ENCODE data around the gene BMPR1A.

DNA sequence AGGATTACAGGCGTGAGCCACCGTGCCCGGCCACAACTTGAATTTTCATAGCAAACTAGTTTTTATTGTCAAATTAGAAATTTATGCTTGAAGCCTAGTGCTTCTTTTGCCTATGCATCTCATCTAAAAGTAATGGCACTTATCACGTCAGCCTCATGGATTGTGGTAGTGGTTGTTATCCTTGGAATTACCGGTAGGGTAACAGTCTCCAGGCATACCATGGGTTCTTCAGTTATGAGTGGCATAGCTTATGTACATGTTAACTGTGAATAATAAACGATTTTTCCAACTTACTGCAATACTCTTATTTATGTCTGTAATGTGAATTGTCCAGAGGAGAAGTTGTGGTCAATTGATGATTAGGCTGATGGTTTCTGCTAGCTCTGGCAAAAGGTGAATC, 63.1 kb downstream of the BMPR1A start:
- no peak for TF ChIP-seq BHLHE40 (IDR thresholded peaks at IDR 0.05; ENCODE audit: borderline replicate concordance)
- no peak for TF ChIP-seq FOXA1 (IDR thresholded peaks at IDR 0.05)
- no peak for TF ChIP-seq FOXM1 (IDR thresholded peaks at IDR 0.05; ENCODE audit: borderline replicate concordance)
- no peak for TF ChIP-seq ARNT (IDR thresholded peaks at IDR 0.05)
- no peak for TF ChIP-seq FOXK2 (IDR thresholded peaks at IDR 0.05)
- TF ChIP-seq ZNF384 (IDR thresholded peaks at IDR 0.05) = no peak
- no peak for TF ChIP-seq ELF4 (IDR thresholded peaks at IDR 0.05)
- no peak for TF ChIP-seq NFRKB (IDR thresholded peaks at IDR 0.05)
- TF ChIP-seq TARDBP (IDR thresholded peaks at IDR 0.05) = no peak
- TF ChIP-seq, protein P1, sequence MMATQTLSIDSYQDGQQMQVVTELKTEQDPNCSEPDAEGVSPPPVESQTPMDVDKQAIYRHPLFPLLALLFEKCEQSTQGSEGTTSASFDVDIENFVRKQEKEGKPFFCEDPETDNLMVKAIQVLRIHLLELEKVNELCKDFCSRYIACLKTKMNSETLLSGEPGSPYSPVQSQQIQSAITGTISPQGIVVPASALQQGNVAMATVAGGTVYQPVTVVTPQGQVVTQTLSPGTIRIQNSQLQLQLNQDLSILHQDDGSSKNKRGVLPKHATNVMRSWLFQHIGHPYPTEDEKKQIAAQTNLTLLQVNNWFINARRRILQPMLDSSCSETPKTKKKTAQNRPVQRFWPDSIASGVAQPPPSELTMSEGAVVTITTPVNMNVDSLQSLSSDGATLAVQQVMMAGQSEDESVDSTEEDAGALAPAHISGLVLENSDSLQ (IDR thresholded peaks at IDR 0.05) = no peak
- TF ChIP-seq HDGF (IDR thresholded peaks at IDR 0.05; ENCODE audit: borderline replicate concordance) = no peak
